PFSK-1 (cell line): Measurements from ENCODE around the gene DTNA.

Experiments
- FOXP2 ChIP-seq: optimal IDR thresholded peaks from 2 replicates; pipeline ENCODE3; 2011; ENCODE audit warnings: borderline replicate concordance, control low read depth, inconsistent platforms; ENCODE audit not compliant: insufficient read depth; ENCODE audit errors: extremely low read length, extremely low read depth
- POLR2AphosphoS5 ChIP-seq: IDR thresholded peaks from 2 replicates; pipeline ENCODE4 v1.6.1; 2012; ENCODE audit warnings: low read depth, mild to moderate bottlenecking, control low read depth, low read length, moderate library complexity
- REST ChIP-seq, 2 experiments: IDR thresholded peaks; 2 replicates each; pipeline versions ENCODE4 v1.6.1 to v1.8.0; 2011 to 2012; ENCODE audit warnings: low read depth in 2 of 2, low read length in 2 of 2, control low read depth in 1 of 2, inconsistent platforms in 1 of 2, mild to moderate bottlenecking in 1 of 2, moderate library complexity in 1 of 2; ENCODE audit not compliant: insufficient read depth in 1 of 2
- SIN3A ChIP-seq: IDR thresholded peaks from 2 replicates; pipeline ENCODE4 v1.6.1; 2012; ENCODE audit warnings: mild to moderate bottlenecking, low read length, moderate library complexity, borderline replicate concordance; ENCODE audit not compliant: insufficient read depth
- TAF1 ChIP-seq: IDR thresholded peaks from 2 replicates; pipeline ENCODE4 v1.6.1; 2012; ENCODE audit warnings: low read length, control low read depth, borderline replicate concordance; ENCODE audit not compliant: insufficient read depth

Gene DTNA

DNA sequence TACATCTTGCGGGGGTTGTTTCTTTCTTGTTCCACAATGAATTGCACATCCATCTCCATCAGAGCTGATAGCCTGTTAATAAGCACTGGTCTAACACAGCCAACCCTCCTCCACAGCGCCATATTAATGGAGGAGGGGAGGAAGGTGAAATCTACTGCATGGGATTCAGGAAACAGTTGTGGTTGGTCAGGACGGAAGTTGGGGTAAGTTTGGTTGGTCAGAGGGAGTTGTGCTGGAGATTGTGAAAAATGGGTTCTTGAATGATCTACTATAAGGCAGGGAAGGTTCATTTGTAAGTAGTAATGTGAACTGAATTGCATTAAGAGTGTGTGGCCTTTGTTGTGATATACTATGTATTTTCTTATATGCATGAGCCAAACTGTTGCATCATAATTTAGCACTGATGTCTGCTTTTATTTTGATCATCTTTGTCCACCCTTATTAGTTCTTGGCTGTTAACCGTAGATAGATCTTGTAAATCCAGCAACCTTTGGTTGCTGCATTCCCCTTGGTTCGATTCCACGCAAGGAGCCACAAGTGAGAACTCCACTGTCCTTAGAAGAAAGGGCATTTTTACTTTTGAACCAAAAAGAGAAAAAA is 180.5 kb downstream of the DTNA start:
- TF ChIP-seq TAF1 (no peak), REST (IDR thresholded peaks at IDR 0.05; ENCODE audit: insufficient read depth in 1 of 2, low read depth in 2 of 2, low read length in 2 of 2) (no peak), POLR2AphosphoS5 (no peak), SIN3A (no peak), FOXP2 (no peak)

DNA sequence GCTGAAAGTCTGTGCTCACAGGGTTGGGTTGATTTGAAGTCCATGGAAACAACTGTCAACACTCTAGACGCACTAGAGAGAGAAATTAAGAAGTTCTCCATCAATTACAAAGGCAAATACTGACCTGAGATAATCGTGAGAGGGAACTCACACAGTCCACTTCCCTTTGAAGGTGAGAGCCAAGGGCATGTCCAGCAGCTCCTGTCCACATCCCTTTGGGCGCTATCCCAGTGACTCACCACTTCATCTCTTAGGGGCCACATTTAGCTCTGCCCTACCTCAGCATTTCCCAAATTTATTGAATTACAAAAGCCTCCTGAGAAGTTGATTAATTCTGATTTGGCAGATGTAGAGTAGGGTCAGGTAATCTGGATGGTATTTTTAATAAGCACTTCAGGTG is 182.3 kb downstream of the DTNA start:
- no peak for TF ChIP-seq TAF1
- TF ChIP-seq FOXP2 = no peak
- no peak for TF ChIP-seq POLR2AphosphoS5
- TF ChIP-seq SIN3A = no peak

DNA sequence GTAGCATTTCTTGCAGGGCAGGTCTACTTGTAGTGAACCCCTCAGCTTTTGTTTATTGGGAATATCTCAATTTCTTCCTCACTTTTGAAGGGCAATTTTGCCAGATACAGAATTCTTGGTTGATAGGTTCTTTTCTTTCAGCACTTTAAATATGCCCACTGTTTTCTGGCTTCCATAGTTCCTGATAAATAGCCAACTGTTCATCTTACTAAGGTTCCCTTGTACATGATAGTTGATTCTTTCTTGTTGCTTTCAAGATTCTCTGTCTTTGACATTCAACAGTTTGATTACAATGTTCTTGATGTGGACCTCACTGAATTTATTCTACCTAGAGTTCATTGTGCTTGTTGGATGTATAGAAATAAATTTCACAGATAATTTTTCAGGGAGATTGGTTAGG is 183.1 kb downstream of the DTNA start:
- no peak for TF ChIP-seq SIN3A
- no peak for TF ChIP-seq POLR2AphosphoS5
- TF ChIP-seq TAF1 = no peak
- TF ChIP-seq REST (IDR thresholded peaks at IDR 0.05; ENCODE audit: insufficient read depth in 1 of 2, low read depth in 2 of 2, low read length in 2 of 2) = no peak
- no peak for TF ChIP-seq FOXP2

DNA sequence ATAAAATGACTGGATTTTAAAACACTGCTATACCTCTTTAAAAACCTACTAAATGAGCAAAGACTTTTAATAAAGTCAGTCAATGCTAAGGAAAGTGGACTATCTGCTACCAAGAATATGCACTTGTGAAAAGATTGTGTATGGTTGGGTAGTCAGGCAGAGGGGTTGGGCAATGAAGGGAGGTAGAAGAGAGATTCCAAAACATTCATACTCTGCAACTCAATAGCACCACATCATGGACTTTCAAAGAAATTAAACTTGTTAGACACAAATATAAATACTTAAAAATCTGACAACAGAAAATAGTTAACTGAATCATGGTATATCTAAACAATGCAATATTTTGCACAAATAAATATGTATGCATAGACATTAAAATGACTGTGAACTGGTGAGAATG is 191.2 kb downstream of the DTNA start:
- TF ChIP-seq POLR2AphosphoS5 (no peak), TAF1 (no peak), REST (IDR thresholded peaks at IDR 0.05; ENCODE audit: insufficient read depth in 1 of 2, low read depth in 2 of 2, low read length in 2 of 2) (no peak), FOXP2 (no peak), SIN3A (no peak)

DNA sequence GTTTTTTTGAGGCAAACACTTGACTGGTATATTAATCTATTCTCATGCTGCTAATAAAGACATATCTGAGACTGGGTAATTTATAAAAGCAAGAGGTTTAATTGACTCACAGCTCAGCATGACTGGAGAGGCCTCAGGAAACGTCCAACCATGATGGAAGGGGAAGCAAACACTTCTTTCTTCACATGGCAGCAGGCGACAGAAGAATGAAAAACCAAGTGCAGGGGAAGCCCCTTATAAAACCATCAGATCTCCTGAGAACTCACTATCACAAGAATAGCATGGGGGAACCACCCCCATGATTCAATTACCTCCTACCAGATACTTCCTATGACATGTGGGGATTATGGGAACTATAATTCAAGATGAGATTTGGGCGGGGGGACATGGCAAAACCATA is 194.9 kb downstream of the DTNA start:
- TF ChIP-seq TAF1 (no peak), REST (IDR thresholded peaks at IDR 0.05; ENCODE audit: insufficient read depth in 1 of 2, low read depth in 2 of 2, low read length in 2 of 2) (no peak), POLR2AphosphoS5 (no peak), SIN3A (no peak), FOXP2 (no peak)
